Ovary (tissue), 9 donors: ENCODE data around the gene KRT79. TPM values are rescaled to one million over a fixed set of nuclear protein-coding genes. Genes with fewer than 3 reads are reported as not detected.
"Not testable (repeated sequence)": the region's sequence is repeated elsewhere in the genome, so short reads cannot be mapped to it uniquely, and the experiment has no call there.

Experiments
- DNase-seq, 5 donors: peaks; one replicate each; pipeline ENCODE4 v3.0.0-alpha.2; 2019 to 2020
- H3K27ac ChIP-seq, 2 donors: fragments of 200-600 bp; one replicate each; pipeline versions ENCODE4 v1.5.1 to v1.8.0; 2019 to 2022
- H3K27me3 ChIP-seq: fragments of 200-600 bp; one replicate; pipeline ENCODE4 v1.8.0; 2022
- H3K36me3 ChIP-seq: fragments of 200-600 bp; sonication (generic); one replicate; pipeline ENCODE4 v1.5.1; 2019
- H3K4me1 ChIP-seq: one replicate; pipeline ENCODE4 v1.8.1; 2013; ENCODE audit warnings: mild to moderate bottlenecking, moderate library complexity; ENCODE audit not compliant: insufficient read depth
- H3K4me3 ChIP-seq: fragments of 200-600 bp; sonication (generic); one replicate; pipeline ENCODE4 v1.5.1; 2017
- H3K9me3 ChIP-seq, 2 donors: fragments of 200-600 bp in 1 of 2; sonication (generic) in 1 of 2; one replicate each; pipeline versions ENCODE4 v1.5.1 to v1.8.1; 2013 to 2019; ENCODE audit warnings: mild to moderate bottlenecking in 1 of 2, moderate library complexity in 1 of 2
- CTCF ChIP-seq, 3 donors: fragments of 450-650 bp in 2 of 3; fragments of 200-600 bp in 1 of 3; IDR thresholded peaks; one replicate each; pipeline versions ENCODE4 v1.5.1 to v1.8.0; 2016 to 2022; ENCODE audit warnings: antibody characterized with exemption in 3 of 3, mild to moderate bottlenecking in 1 of 3
- EP300 ChIP-seq: sonication (generic); formaldehyde crosslinking; IDR thresholded peaks from one replicate; pipeline ENCODE4 v1.6.1; 2017; ENCODE audit warnings: antibody characterized with exemption
- POLR2A ChIP-seq: fragments of 450-650 bp; IDR thresholded peaks from one replicate; pipeline ENCODE4 v1.6.1; 2017; ENCODE audit warnings: antibody characterized with exemption, mild to moderate bottlenecking, moderate library complexity
- WGBS, 3 donors: extraction: QIAGEN DNeasy Blood & Tissue Kit in 1 of 3; methylation state at CpG; one replicate each; pipeline versions ENCODE4 v1.1.5 to v1.1.7; 2013 to 2017; 5-methylcytosine and 5-hydroxymethylcytosine counted together
- intact Hi-C, 4 donors: fragments of 100-400 bp; cut with DNase I; formaldehyde crosslinking; loops; one replicate each; pipeline versions ENCODE4 v1.11.0 to v1.15.1; 2022 to 2023
- polyA plus RNA-seq, 2 donors: library from polyadenylated mRNA; stranded (reverse); fragments of 200-250 nt in 1 of 2; fragments of 350-450 nt in 1 of 2; fragmentation: Illumina TruSeq in 1 of 2; extraction: RNeasy Lipid Tissue Mini Kit (QIAGEN cat#74804) in 1 of 2; gene quantifications; one replicate each; pipeline ENCODE4 v1.2.3, GENCODE V29; 2013 to 2014
- total RNA-seq, 7 donors: library from RNA; depleted of rRNA in 2 of 7; stranded (reverse); fragments of >200 nt in 2 of 7; fragmentation: NEBNext Ultra II Directional in 3 of 7; extraction: Animal tissue kit (Norgen Biotek cat#: 25700) in 3 of 7; gene quantifications; one replicate each; pipeline versions ENCODE4 v1.1.0 to v1.2.4, GENCODE V29; 2016 to 2023
- donor health status: DM: no; HTN: no; CAD: no; lungs with moderate emphysema.
- donor health status: DM: no; HTN: no; CAD: no.
- donor health status: Bipolar disorder and iron deficiency.
- donor health status: DM: yes; HTN: yes; CAD: no.
- donor health status: DM: no; HTN: no; CAD: no.
- donor health status: DM: yes; HTN: yes; CAD: no.

The KRT79 gene
- total and polyA plus RNA-seq, 9 donors: not detected

- Histone ChIP-seq H3K27ac (no peak within 1 kb of the TSS), H3K27me3 (no peaks in the 10 kb centered on the region), H3K4me3 (no peak within 1 kb of the TSS), H3K4me1 (no peaks in the 10 kb centered on the region), H3K9me3 (no peaks in the 10 kb centered on the region), H3K36me3 (no peaks in the 10 kb centered on the region)
- intact Hi-C loops: no loop called here
- WGBS, 3 donors: 87 to 92% (median 89%) methylated on average over 17 of the region's 17 CpGs
- TF ChIP-seq CTCF (IDR thresholded peaks at IDR 0.05): no peak
- no peak for DNase-seq
Observed at GRCh38 chr12:52795694-52796428, 38.2 kb downstream of the KRT79 start, which contains the start of gene KRT3. Gene KRT3, minus strand, starts transcription at chr12:52796117. Its CDS starts 75 bp downstream, at chr12:52796042.

GRCh38 chr12:52795332-52795674 is 38.8 kb downstream of the KRT79 start:
- 86 to 93% (median 90%) methylated on average over 2 of the region's 2 CpGs for WGBS, 3 donors
- H3K9me3 ChIP-seq, intact Hi-C loops: not testable (repeated sequence)

DNA sequence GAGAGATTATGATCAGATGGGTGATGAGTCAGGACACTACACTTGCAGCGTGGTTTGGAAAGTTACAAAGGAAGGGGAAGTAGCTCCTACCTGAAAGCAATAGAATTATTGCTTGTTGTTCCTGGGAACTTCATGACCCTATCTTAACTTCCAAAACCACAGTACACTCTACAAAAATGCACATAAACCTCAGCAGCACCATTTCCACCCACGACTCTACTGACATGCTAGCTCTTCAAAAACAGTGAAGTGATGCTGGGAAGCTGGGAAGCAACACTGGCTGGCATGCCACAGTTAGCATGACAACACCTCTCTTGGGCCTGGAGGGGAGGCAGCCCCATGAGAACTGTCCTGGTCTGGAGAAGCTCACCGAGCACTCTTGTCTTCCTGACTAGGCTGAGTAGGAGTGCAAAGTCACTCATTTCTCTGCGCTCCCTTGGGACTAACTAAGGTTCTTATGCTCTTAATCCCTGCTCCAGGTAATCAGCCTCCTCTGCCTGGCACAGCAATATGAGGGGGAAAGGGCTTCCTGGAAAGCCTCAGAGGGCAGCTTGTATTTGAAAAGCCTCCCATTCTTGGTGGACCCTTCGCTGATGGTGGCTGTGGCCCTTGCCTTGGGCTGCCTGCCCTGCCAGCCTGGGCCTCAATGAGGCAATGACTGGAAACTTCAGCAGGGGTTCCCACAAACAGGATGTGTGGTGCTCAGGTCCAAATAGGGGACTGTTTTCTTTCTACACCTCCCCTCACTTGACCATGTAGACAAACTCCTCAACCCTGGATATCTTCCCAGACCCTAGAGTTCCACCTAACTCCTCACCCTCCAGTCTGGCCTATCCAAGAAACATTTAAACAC is 39.4 kb downstream of the KRT79 start:
- H3K4me3 ChIP-seq: no peak overlapping the region
- no peaks in the 10 kb centered on the region for H3K27me3 ChIP-seq
- H3K4me1 ChIP-seq: no peaks in the 10 kb centered on the region
- no peak for DNase-seq
- no peaks in the 10 kb centered on the region for H3K9me3 ChIP-seq
- intact Hi-C loops: no loop called here
- H3K27ac ChIP-seq: no peak overlapping the region
- no peaks in the 10 kb centered on the region for H3K36me3 ChIP-seq
- WGBS, 3 donors: 80 to 83% (median 82%) methylated on average over 5 of the region's 5 CpGs
- TF ChIP-seq CTCF (IDR thresholded peaks at IDR 0.05): no peak
- TF ChIP-seq POLR2A: no peak
- no peak for TF ChIP-seq EP300

More at GRCh38 chr12:52795332-52795674, 38.8 kb downstream of the KRT79 start:
- H3K4me1 ChIP-seq, H3K27ac ChIP-seq, H3K27me3 ChIP-seq, DNase-seq, H3K36me3 ChIP-seq, H3K4me3 ChIP-seq: not testable (repeated sequence)

- no peak overlapping the region for H3K4me3 ChIP-seq
- 86 to 96% (median 92%) methylated on average over 10 of the region's 10 CpGs for WGBS, 3 donors
- DNase-seq: no peak
Observed at GRCh38 chr12:52792185-52793029, 41.7 kb downstream of the KRT79 start.

More at GRCh38 chr12:52792185-52793029, 41.7 kb downstream of the KRT79 start:
- Histone ChIP-seq H3K36me3 (no peaks in the 10 kb centered on the region), H3K9me3 (no peaks in the 10 kb centered on the region), H3K27ac (no peak overlapping the region), H3K4me1 (no peaks in the 10 kb centered on the region), H3K27me3 (no peaks in the 10 kb centered on the region)
- no peak for TF ChIP-seq CTCF (IDR thresholded peaks at IDR 0.05)
- no peak for TF ChIP-seq POLR2A
- no peak for TF ChIP-seq EP300
- intact Hi-C loops: no loop called here
